PC-9 (cell line): Measurements from ENCODE around the gene UBA7.

Source experiments
- EZH2 ChIP-seq: fragments of 200-600 bp; sonication (generic); IDR thresholded peaks from 2 replicates; pipeline ENCODE4 v1.8.0; 2017; ENCODE audit warnings: antibody characterized with exemption, low read depth
- TF ChIP-seq, protein P1 (sequence below): fragments of 200-600 bp; sonication (generic); conservative IDR thresholded peaks from 2 replicates; pipeline ENCODE4 v1.6.1; 2017; ENCODE audit warnings: mixed run types, antibody characterized with exemption, mild to moderate bottlenecking, moderate library complexity

DNA sequence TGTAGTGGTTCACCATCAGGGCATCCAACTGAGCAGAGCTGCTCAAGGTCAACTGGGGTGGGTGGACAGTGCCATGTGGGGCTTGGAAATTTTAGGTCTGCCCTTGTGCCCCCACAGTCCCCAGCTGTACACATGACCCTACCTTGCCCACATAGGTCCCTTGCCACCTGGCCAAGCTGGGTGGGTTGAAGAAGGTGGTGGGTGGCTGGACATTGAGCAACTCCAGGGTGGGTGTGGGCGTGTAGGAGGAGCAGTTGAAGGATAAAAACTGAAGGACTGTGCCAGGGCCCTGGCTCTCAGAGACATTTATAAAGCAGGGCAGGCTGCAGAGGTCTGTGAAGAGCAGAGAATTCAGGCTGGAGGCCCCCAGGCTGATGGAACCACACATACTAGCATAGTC is 14.6 kb downstream of the UBA7 start:
- TF ChIP-seq, protein P1, sequence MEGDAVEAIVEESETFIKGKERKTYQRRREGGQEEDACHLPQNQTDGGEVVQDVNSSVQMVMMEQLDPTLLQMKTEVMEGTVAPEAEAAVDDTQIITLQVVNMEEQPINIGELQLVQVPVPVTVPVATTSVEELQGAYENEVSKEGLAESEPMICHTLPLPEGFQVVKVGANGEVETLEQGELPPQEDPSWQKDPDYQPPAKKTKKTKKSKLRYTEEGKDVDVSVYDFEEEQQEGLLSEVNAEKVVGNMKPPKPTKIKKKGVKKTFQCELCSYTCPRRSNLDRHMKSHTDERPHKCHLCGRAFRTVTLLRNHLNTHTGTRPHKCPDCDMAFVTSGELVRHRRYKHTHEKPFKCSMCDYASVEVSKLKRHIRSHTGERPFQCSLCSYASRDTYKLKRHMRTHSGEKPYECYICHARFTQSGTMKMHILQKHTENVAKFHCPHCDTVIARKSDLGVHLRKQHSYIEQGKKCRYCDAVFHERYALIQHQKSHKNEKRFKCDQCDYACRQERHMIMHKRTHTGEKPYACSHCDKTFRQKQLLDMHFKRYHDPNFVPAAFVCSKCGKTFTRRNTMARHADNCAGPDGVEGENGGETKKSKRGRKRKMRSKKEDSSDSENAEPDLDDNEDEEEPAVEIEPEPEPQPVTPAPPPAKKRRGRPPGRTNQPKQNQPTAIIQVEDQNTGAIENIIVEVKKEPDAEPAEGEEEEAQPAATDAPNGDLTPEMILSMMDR, result no peak
- TF ChIP-seq EZH2, result no peak
